Measurements from ENCODE around the gene MYO7B.

The MYO7B gene

GRCh38 chr2:127626917-127627739 is 91.6 kb downstream of the MYO7B start:
- no peak overlapping the region for H3K4me3 ChIP-seq (ENCODE audit: low read length)
- no peak for TF ChIP-seq ZNF274 (IDR thresholded peaks at IDR 0.05; ENCODE audit: low read depth, low read length)

DNA sequence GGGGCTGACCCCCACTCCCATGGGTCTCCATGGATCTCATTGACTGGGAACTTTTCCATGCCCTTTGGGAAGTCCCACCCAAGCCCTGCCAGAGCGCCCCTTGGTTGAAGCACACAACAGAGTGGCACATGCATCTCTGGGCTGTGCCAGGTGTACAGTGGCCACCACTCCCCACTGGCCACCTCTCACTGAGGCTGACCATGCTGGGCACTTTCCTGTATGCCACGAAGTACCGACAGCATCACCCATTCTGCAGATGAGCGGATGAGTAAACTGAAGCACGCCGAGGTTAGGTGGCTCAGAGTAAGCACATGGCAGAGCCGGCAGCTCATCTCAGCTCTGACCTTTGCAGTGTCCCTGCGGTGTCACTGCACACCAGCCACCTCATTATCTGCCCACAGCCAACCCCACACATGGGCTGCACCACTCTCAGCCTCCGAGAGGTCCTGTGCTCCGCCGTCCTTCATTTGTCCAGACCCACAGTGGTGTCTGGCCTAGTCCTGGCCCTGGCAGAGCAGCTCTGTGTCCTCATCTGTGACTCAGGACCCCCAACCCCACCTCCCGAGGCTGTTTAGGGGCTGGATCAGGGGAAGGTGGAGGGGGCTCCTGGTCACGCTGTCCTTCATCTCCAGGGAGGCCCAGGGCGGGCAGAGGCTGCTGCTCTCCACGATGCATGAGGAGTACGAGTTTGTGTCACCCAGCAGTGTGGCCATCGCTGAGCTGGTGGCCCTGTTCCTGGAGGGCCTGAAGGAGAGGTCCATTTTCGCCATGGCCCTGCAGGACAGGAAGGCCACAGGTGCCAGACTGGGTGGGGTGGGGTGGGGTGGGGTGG is 92.5 kb downstream of the MYO7B start:
- no peak for TF ChIP-seq ZNF274 (IDR thresholded peaks at IDR 0.05; ENCODE audit: low read depth, low read length)
- no peak overlapping the region for H3K4me3 ChIP-seq (ENCODE audit: low read length)

DNA sequence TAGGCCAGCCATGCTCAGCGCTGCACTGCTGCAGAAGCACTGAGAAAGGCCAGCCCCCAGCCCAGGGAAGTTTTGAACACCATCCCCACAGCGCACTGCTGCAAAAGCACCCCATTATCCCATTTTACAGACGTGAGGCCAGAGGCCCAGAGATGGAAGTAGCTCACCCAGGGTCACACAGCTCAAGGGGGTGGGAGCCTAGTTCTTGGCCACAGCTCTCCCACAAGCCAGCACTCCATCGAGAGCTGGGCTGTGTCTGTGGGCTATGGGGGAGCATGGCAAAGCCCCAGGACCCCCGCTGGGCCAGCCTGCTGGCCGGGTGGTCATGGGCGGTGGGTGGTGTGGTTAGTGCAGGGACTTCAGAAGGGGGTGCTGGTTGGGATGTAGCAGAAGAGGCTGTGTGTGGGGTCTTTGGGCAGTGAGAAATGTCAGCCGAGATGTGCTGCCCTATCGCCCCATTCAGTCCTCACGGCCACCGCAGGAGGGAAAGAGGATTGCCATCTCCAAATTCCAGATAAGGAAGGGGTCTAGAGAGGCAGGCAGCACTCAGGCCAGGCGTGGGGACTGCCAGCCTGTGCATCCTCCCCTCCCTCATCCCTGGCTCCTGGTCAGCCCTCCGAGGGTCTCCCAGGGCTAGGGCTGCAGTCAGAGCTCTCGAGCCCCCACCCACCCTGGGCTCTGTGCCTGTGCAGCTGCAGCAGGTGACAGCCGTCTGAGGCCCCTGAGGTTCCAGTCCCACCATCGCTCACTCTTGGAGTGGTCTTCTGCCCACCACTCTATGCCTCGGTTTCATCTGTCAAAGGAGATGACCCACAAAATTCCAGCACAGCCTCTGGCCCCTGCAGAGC is 93.5 kb downstream of the MYO7B start:
- H3K4me3 ChIP-seq (ENCODE audit: low read length), result no peak overlapping the region
- TF ChIP-seq ZNF274 (IDR thresholded peaks at IDR 0.05; ENCODE audit: low read depth, low read length), result no peak

DNA sequence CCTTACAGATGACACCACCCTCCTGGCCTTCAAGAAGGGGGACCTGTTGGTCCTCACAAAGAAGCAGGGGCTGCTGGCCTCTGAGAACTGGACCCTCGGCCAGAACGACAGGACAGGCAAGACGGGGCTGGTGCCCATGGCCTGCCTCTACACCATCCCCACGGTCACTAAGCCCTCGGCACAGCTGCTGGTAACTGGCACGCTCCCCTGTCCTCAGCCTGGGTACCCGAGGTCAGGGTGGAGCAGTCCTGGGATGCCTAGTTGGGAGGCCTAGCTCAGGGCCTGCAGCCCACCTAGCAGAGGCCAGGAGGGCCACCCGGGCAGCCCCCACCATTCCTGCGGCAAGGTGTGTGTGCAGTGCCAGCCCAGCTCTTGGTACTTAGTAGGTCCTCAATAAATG is 94.2 kb downstream of the MYO7B start:
- H3K4me3 ChIP-seq (ENCODE audit: low read length), result no peak overlapping the region
- no peak for TF ChIP-seq ZNF274 (IDR thresholded peaks at IDR 0.05; ENCODE audit: low read depth, low read length)

DNA sequence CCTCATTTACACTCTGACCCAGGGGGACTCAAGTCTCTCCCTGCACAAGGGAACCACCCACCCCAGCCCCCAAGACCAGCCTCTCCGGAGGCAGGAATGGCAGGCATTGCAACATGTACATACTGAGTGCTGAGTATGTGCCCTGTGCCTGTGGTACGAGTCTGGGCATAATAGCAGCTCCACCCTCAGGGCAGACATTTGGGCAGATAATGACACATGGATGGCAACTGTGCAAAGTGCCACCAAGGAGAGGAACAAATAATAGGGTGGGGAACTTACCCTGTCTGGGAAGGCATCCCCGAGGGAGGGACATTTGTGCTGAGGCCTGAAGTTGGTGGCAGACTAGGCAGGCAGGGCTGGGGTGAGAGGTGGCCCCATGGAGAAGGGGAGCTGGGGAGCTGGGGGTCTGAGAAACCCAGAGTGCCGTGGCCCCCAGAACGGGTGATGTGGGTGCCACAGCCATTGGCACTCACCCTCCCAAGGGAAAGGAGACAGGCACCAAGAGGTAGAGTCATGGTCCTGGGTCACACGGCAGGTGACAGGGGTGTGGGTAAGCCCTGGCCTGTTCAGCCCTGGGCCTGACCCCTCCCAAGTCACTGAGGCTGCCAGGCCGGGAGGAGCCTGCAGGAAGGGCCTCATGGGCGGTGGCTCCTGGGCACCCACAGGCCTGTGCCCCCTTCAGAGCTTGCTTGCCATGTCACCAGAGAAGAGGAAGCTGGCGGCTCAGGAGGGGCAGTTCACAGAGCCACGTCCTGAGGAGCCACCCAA is 94.8 kb downstream of the MYO7B start:
- H3K4me3 ChIP-seq (ENCODE audit: low read length), result no peak overlapping the region
- TF ChIP-seq ZNF274 (IDR thresholded peaks at IDR 0.05; ENCODE audit: low read depth, low read length), result no peak

- no peak for TF ChIP-seq ZNF274 (IDR thresholded peaks at IDR 0.05; ENCODE audit: low read depth, low read length)
Observed at GRCh38 chr2:127630864-127631540, 95.5 kb downstream of the MYO7B start.

DNA sequence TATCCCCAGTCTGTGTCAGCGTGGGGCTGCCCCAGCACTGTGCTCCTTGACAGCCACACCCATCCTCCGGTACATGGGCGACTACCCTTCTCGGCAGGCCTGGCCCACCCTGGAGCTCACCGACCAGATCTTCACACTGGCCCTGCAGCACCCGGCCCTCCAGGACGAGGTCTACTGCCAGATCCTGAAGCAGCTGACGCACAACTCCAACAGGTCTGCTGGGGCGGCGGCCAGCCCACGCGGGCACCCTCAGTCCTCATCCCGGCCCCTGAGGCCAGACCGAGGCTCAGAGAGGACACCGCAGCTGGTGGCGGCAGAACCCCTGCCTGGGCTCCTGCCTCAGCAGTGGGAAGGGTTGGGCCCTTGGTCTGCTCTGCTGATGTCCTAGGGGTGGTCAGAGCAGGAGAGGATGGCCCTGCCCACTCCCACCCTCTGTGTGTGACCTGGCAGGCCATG is 96.1 kb downstream of the MYO7B start:
- no peak overlapping the region for H3K4me3 ChIP-seq (ENCODE audit: low read length)
- TF ChIP-seq ZNF274 (IDR thresholded peaks at IDR 0.05; ENCODE audit: low read depth, low read length), result no peak

More at GRCh38 chr2:127630864-127631540, 95.5 kb downstream of the MYO7B start:
- no peak overlapping the region for H3K4me3 ChIP-seq (ENCODE audit: low read length)

- no peak for TF ChIP-seq ZNF274 (IDR thresholded peaks at IDR 0.05; ENCODE audit: low read depth, low read length)
- no peak overlapping the region for H3K4me3 ChIP-seq (ENCODE audit: low read length)
Observed at GRCh38 chr2:127631997-127632581, 96.6 kb downstream of the MYO7B start.

DNA sequence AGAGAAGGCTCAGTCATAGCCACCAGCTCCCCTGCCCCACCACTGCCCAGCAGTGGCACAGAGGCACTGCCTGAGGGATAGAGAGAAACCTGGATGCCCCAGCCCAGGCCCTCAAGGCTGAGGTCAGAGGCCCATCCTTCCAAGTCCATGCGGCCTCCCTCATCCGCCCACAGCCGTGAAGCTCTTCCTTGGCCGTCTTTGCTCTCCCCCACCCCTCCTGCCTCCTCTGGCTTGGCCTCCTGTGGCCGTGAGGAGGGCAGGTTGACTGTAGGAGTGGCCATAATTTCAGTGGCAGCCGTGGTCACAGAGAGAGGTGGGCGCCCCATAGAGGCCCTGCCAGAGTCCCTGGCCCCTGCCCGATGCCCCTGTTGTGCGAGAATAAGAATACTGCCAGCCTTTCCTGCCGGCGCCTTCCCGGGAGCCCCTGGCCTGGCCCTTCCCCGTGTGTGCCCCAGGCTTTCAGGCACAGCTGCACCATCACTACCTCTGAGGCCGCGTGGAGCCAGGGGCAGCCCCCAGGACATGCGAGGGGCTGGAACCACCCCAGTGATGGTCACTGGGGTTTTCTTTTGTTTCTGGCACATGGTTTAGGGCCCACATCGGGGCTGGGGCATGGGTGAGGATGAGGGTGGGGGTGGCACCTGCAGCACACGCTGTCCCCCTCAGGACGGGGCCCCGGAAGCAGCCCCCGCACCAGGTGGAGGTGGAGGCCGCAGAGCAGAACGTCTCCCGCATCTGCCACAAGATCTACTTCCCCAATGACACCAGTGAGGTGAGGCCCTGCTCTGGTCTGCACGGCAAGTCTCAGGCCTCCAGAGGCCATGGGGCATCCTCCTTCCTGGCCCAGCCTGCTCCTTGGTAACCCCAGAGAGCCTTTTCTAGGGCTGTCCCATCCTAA is 97.4 kb downstream of the MYO7B start:
- no peak for TF ChIP-seq ZNF274 (IDR thresholded peaks at IDR 0.05; ENCODE audit: low read depth, low read length)
- no peak overlapping the region for H3K4me3 ChIP-seq (ENCODE audit: low read length)

GRCh38 chr2:127633556-127634065 is 98.1 kb downstream of the MYO7B start:
- TF ChIP-seq ZNF274 (IDR thresholded peaks at IDR 0.05; ENCODE audit: low read depth, low read length), result no peak
- H3K4me3 ChIP-seq (ENCODE audit: low read length), result no peak overlapping the region

DNA sequence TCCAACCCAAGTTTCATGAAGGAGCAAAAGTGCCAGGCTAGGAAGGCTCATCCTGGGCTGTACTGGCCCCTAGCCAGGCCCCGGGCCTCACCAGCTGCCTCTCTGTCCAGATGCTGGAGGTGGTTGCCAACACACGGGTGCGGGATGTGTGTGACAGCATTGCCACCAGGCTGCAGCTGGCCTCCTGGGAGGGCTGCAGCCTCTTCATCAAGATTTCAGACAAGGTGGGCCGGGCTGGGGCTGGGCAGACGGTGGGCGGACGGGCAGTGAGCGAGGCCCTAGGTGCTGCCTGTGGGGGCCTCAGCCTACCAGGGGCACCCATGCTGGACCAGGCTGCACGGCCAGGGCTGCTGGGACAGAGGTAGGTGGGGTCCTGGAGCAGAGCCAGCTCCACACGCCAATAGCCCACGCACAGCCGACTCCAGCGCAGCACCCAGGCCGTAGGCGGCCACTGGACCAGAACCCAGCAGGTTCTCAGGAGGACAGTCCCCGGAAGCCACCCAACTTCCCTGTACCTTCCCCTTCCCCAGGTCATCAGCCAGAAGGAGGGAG is 98.7 kb downstream of the MYO7B start:
- H3K4me3 ChIP-seq (ENCODE audit: low read length), result no peak overlapping the region

More for the DNA sequence above, 98.7 kb downstream of the MYO7B start:
- no peak for TF ChIP-seq ZNF274 (IDR thresholded peaks at IDR 0.05; ENCODE audit: low read depth, low read length)
